HG03097 (cell line): ENCODE results near the gene IL9.

Experiments
- ATAC-seq: cut with Tn5 transposase; IDR thresholded peaks from one replicate; pipeline ENCODE4 v1.9.1; 2021; ENCODE audit not compliant: unreplicated experiment, low FRiP score

Gene IL9

GRCh38 chr5:135842737-135843136 lies 52.9 kb downstream of the IL9 start:
- no peak for ATAC-seq
